GM18873 (cell line): ENCODE measurements around the gene LMNTD1.
A peak's percentile ranks its signal among the peaks of the same experiment; 100 is the strongest.

ENCODE experiments used
- ATAC-seq: cut with Tn5 transposase; IDR thresholded peaks from one replicate; pipeline ENCODE4 v1.9.1; 2021; ENCODE audit warnings: mild to moderate bottlenecking, moderate library complexity, moderate number of reproducible peaks; ENCODE audit not compliant: unreplicated experiment, low FRiP score

LMNTD1 gene

GRCh38 chr12:25557830-25558436, 4.8 kb upstream of the LMNTD1 start:
- no peak for ATAC-seq

- no peak for ATAC-seq
These were observed 3.1 kb upstream of the LMNTD1 start for GRCh38 chr12:25556153-25556552.

- no peak for ATAC-seq
These were observed 402 bp downstream of the LMNTD1 start for GRCh38 chr12:25552681-25553080.

- no peak for ATAC-seq
These were observed 2.9 kb downstream of the LMNTD1 start for GRCh38 chr12:25550186-25550585.

GRCh38 chr12:25549120-25549519, 4.0 kb downstream of the LMNTD1 start:
- ATAC-seq = no peak

- no peak for ATAC-seq
These were observed 6.8 kb downstream of the LMNTD1 start for GRCh38 chr12:25546318-25546717.

GRCh38 chr12:25533150-25533549, 19.9 kb downstream of the LMNTD1 start:
- no peak for ATAC-seq

- ATAC-seq = no peak
These were observed 21.5 kb downstream of the LMNTD1 start for GRCh38 chr12:25531502-25532052.

GRCh38 chr12:25529738-25530137, 23.3 kb downstream of the LMNTD1 start:
- ATAC-seq = no peak

GRCh38 chr12:25526778-25527177, 26.3 kb downstream of the LMNTD1 start:
- no peak for ATAC-seq

GRCh38 chr12:25524366-25524765, 28.7 kb downstream of the LMNTD1 start:
- ATAC-seq = no peak

GRCh38 chr12:25521625-25522256, 31.3 kb downstream of the LMNTD1 start:
- no peak for ATAC-seq

GRCh38 chr12:25518512-25518911, 34.6 kb downstream of the LMNTD1 start:
- ATAC-seq = peak; percentile 95

- ATAC-seq = no peak
These were observed 48.3 kb downstream of the LMNTD1 start for GRCh38 chr12:25504744-25505143.

GRCh38 chr12:25503666-25504065, 49.4 kb downstream of the LMNTD1 start:
- ATAC-seq = no peak

GRCh38 chr12:25502596-25502995, 50.5 kb downstream of the LMNTD1 start:
- ATAC-seq = no peak

- ATAC-seq = no peak
These were observed 51.0 kb downstream of the LMNTD1 start for GRCh38 chr12:25502118-25502517.

GRCh38 chr12:25501549-25501948, 51.5 kb downstream of the LMNTD1 start:
- ATAC-seq = no peak

- no peak for ATAC-seq
These were observed 52.4 kb downstream of the LMNTD1 start for GRCh38 chr12:25500651-25501050.

- ATAC-seq = no peak
These were observed 56.1 kb downstream of the LMNTD1 start for GRCh38 chr12:25497021-25497420.

- ATAC-seq = no peak
These were observed 56.9 kb downstream of the LMNTD1 start for GRCh38 chr12:25496098-25496587.
